WTC11 (cell line): ENCODE data around the gene RHBDD1. TPM values are rescaled to one million over a fixed set of nuclear protein-coding genes. Genes with fewer than 3 reads are reported as not detected.

Source experiments
- ATAC-seq: fragments of 200-7000 bp; cut with Tn5 transposase; 2 replicates; pipeline ENCODE4 v1.10.0; 2021; ENCODE audit warnings: mild to moderate bottlenecking, moderate library complexity
- CTCF ChIA-PET: fragments of 300-600 bp; sonication (Branson Sonifier 250); formaldehyde crosslinking; loops from one replicate; lab custom pipeline; 2021; ENCODE audit warnings: antibody characterized with exemption; lab: Charles Lee
- POLR2A ChIA-PET: fragments of 350-600 bp; sonication (Branson Sonifier 250); formaldehyde crosslinking; loops from one replicate; lab custom pipeline; 2021; ENCODE audit warnings: antibody characterized with exemption; lab: Charles Lee
- DNase-seq: peaks from one replicate; pipeline ENCODE4 v3.0.0; 2021; ENCODE audit warnings: low spot score
- H3K27ac Mint-ChIP-seq: 2 replicates; pipeline ENCODE4 v1.8.0; 2021; ENCODE audit warnings: mixed read lengths
- H3K27me3 Mint-ChIP-seq: 2 replicates; pipeline ENCODE4 v1.8.0; 2021; ENCODE audit warnings: low read depth, mild to moderate bottlenecking, moderate library complexity, mixed read lengths
- H3K36me3 Mint-ChIP-seq: 2 replicates; pipeline ENCODE4 v1.8.0; 2021; ENCODE audit warnings: mixed read lengths
- H3K4me1 Mint-ChIP-seq: 2 replicates; pipeline ENCODE4 v1.8.0; 2022; ENCODE audit warnings: mixed read lengths
- H3K4me3 Mint-ChIP-seq: 2 replicates; pipeline ENCODE4 v1.8.0; 2021; ENCODE audit warnings: mild to moderate bottlenecking, moderate library complexity, mixed read lengths
- H3K9me3 Mint-ChIP-seq: 2 replicates; pipeline ENCODE4 v1.8.0; 2021; ENCODE audit warnings: mixed read lengths
- ATF2 ChIP-seq: sonication (generic); formaldehyde crosslinking; IDR thresholded peaks from 2 replicates; pipeline ENCODE4 v1.8.1; 2022; ENCODE audit warnings: low read depth, missing genetic modification reagents, borderline replicate concordance
- CBFB ChIP-seq: sonication (generic); formaldehyde crosslinking; IDR thresholded peaks from 2 replicates; pipeline ENCODE4 v1.8.1; 2022; ENCODE audit warnings: mild to moderate bottlenecking, low read depth, missing genetic modification reagents
- CREB1 ChIP-seq: sonication (generic); formaldehyde crosslinking; IDR thresholded peaks from 2 replicates; pipeline ENCODE4 v1.8.0; 2023; ENCODE audit warnings: mild to moderate bottlenecking, missing genetic modification reagents
- ETV6 ChIP-seq: sonication (generic); formaldehyde crosslinking; IDR thresholded peaks from 2 replicates; pipeline ENCODE4 v1.8.1; 2022; ENCODE audit warnings: mild to moderate bottlenecking, missing genetic modification reagents
- FOXP1 ChIP-seq: sonication (generic); formaldehyde crosslinking; IDR thresholded peaks from 2 replicates; pipeline ENCODE4 v1.8.0; 2022; ENCODE audit warnings: missing genetic modification reagents, mild to moderate bottlenecking, moderate library complexity, borderline replicate concordance
- JUN ChIP-seq: sonication (generic); formaldehyde crosslinking; IDR thresholded peaks from 2 replicates; pipeline ENCODE4 v1.8.0; 2023; ENCODE audit warnings: mild to moderate bottlenecking, missing genetic modification reagents
- MYBL2 ChIP-seq: sonication (generic); formaldehyde crosslinking; IDR thresholded peaks from 2 replicates; pipeline ENCODE4 v1.8.1; 2023; ENCODE audit warnings: mild to moderate bottlenecking, moderate library complexity, missing genetic modification reagents
- NR3C1 ChIP-seq: sonication (generic); formaldehyde crosslinking; conservative IDR thresholded peaks from 2 replicates; pipeline ENCODE4 v1.8.1; 2023; ENCODE audit warnings: low read depth, mild to moderate bottlenecking, missing genetic modification reagents
- SOX15 ChIP-seq: fragments of 250-450 bp; sonication (Bioruptor Pico); IDR thresholded peaks from 2 replicates; pipeline ENCODE4 v1.9.0; 2021; ENCODE audit warnings: mild to moderate bottlenecking
- ZNF232 ChIP-seq: sonication (generic); formaldehyde crosslinking; IDR thresholded peaks from 2 replicates; pipeline ENCODE4 v1.8.0; 2022; ENCODE audit warnings: mild to moderate bottlenecking, missing genetic modification reagents
- ZNF317 ChIP-seq: sonication (generic); formaldehyde crosslinking; IDR thresholded peaks from 2 replicates; pipeline ENCODE4 v1.8.1; 2023; ENCODE audit warnings: low read depth, mild to moderate bottlenecking, moderate library complexity, missing genetic modification reagents, borderline replicate concordance
- total RNA-seq: library from RNA; stranded (reverse); gene quantifications from 3 replicates; pipeline ENCODE4 v1.2.3, GENCODE V29; 2021
- TF ChIP-seq, protein P1 (sequence below): sonication (generic); formaldehyde crosslinking; IDR thresholded peaks from 2 replicates; pipeline ENCODE4 v1.8.0; 2022; ENCODE audit warnings: missing genetic modification reagents
- TF ChIP-seq, protein P2 (sequence below): sonication (generic); formaldehyde crosslinking; IDR thresholded peaks from 2 replicates; pipeline ENCODE4 v1.8.0; 2022; ENCODE audit warnings: mild to moderate bottlenecking, missing genetic modification reagents
- TF ChIP-seq, protein P3 (sequence below): fragments of 250-450 bp; sonication (Bioruptor Pico); IDR thresholded peaks from 2 replicates; pipeline ENCODE4 v1.8.0; 2021; ENCODE audit warnings: mild to moderate bottlenecking
- TF ChIP-seq, protein P4 (sequence below): fragments of 250-450 bp; sonication (Bioruptor Pico); IDR thresholded peaks from 2 replicates; pipeline ENCODE4 v1.9.0; 2021; ENCODE audit warnings: mild to moderate bottlenecking

Gene RHBDD1
- total RNA-seq, 1 experiment from 2014 or later: 25.7 TPM

DNA sequence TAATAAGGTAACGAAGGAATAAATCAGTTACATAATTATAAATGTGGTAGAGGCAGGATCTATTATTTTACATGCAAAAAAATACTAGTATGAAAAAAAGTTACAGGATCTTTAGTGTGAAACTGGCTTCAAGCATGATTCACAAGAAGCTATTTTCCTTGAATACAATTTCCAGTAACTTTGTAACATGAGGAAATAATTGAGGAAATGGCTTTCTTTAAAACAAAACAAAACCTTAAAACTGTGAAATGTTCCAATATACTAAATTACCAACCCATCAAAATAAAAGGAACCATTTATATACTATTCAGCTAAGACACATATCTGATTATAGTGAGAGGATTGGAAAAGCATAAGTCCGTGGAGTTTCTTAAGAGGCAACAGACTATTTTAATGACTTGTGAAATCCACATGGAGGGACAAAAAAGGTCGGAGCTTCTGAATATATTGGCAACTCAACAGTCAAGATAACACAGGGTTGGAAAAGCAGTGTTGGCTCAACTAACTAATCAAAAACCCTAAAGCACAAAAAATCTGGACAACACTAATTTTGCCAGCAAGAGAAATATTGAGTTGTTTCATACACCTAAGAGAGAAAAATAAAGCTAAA is 46.9 kb upstream of the RHBDD1 start:
- ATAC-seq: no peak
- H3K4me1 Mint-ChIP-seq: peaks cover 43% of the 10 kb centered on the region
- H3K9me3 Mint-ChIP-seq: peaks cover 7% of the 10 kb centered on the region
- H3K4me3 Mint-ChIP-seq: peak overlapping the region; percentile 24; the same call in 1 of the 2 replicates
- H3K27me3 Mint-ChIP-seq: no peaks in the 10 kb centered on the region
- no peak for TF ChIP-seq ATF2 (CRISPR knock-in tag)
- H3K36me3 Mint-ChIP-seq: peaks cover 23% of the 10 kb centered on the region
- no peak overlapping the region for H3K27ac Mint-ChIP-seq
- ChIA-PET POLR2A (no interaction called here), CTCF (interaction anchor here (1.0 kb wide), 1 partner anchor 10 kb away, joined by 3 read pairs; no protein-coding TSS in a partner anchor)
- DNase-seq: no peak

GRCh38 chr2:226790011-226790410 is 45.8 kb upstream of the RHBDD1 start:
- TF ChIP-seq, protein P1, sequence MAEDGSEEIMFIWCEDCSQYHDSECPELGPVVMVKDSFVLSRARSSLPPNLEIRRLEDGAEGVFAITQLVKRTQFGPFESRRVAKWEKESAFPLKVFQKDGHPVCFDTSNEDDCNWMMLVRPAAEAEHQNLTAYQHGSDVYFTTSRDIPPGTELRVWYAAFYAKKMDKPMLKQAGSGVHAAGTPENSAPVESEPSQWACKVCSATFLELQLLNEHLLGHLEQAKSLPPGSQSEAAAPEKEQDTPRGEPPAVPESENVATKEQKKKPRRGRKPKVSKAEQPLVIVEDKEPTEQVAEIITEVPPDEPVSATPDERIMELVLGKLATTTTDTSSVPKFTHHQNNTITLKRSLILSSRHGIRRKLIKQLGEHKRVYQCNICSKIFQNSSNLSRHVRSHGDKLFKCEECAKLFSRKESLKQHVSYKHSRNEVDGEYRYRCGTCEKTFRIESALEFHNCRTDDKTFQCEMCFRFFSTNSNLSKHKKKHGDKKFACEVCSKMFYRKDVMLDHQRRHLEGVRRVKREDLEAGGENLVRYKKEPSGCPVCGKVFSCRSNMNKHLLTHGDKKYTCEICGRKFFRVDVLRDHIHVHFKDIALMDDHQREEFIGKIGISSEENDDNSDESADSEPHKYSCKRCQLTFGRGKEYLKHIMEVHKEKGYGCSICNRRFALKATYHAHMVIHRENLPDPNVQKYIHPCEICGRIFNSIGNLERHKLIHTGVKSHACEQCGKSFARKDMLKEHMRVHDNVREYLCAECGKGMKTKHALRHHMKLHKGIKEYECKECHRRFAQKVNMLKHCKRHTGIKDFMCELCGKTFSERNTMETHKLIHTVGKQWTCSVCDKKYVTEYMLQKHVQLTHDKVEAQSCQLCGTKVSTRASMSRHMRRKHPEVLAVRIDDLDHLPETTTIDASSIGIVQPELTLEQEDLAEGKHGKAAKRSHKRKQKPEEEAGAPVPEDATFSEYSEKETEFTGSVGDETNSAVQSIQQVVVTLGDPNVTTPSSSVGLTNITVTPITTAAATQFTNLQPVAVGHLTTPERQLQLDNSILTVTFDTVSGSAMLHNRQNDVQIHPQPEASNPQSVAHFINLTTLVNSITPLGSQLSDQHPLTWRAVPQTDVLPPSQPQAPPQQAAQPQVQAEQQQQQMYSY (CRISPR knock-in tag): no peak
- TF ChIP-seq CREB1 (CRISPR knock-in tag) (no peak), MYBL2 (CRISPR knock-in tag) (no peak), FOXP1 (CRISPR knock-in tag) (no peak), NR3C1 (CRISPR knock-in tag) (no peak), ZNF232 (CRISPR knock-in tag) (no peak), SOX15 (CRISPR knock-in tag) (no peak), JUN (CRISPR knock-in tag) (no peak), CBFB (CRISPR knock-in tag) (no peak), ETV6 (CRISPR knock-in tag) (no peak), ZNF317 (CRISPR knock-in tag) (no peak)
- TF ChIP-seq, protein P2, sequence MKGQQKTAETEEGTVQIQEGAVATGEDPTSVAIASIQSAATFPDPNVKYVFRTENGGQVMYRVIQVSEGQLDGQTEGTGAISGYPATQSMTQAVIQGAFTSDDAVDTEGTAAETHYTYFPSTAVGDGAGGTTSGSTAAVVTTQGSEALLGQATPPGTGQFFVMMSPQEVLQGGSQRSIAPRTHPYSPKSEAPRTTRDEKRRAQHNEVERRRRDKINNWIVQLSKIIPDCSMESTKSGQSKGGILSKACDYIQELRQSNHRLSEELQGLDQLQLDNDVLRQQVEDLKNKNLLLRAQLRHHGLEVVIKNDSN: no peak
- TF ChIP-seq, protein P3, sequence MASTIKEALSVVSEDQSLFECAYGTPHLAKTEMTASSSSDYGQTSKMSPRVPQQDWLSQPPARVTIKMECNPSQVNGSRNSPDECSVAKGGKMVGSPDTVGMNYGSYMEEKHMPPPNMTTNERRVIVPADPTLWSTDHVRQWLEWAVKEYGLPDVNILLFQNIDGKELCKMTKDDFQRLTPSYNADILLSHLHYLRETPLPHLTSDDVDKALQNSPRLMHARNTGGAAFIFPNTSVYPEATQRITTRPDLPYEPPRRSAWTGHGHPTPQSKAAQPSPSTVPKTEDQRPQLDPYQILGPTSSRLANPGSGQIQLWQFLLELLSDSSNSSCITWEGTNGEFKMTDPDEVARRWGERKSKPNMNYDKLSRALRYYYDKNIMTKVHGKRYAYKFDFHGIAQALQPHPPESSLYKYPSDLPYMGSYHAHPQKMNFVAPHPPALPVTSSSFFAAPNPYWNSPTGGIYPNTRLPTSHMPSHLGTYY (CRISPR knock-in tag): no peak
- TF ChIP-seq, protein P4, sequence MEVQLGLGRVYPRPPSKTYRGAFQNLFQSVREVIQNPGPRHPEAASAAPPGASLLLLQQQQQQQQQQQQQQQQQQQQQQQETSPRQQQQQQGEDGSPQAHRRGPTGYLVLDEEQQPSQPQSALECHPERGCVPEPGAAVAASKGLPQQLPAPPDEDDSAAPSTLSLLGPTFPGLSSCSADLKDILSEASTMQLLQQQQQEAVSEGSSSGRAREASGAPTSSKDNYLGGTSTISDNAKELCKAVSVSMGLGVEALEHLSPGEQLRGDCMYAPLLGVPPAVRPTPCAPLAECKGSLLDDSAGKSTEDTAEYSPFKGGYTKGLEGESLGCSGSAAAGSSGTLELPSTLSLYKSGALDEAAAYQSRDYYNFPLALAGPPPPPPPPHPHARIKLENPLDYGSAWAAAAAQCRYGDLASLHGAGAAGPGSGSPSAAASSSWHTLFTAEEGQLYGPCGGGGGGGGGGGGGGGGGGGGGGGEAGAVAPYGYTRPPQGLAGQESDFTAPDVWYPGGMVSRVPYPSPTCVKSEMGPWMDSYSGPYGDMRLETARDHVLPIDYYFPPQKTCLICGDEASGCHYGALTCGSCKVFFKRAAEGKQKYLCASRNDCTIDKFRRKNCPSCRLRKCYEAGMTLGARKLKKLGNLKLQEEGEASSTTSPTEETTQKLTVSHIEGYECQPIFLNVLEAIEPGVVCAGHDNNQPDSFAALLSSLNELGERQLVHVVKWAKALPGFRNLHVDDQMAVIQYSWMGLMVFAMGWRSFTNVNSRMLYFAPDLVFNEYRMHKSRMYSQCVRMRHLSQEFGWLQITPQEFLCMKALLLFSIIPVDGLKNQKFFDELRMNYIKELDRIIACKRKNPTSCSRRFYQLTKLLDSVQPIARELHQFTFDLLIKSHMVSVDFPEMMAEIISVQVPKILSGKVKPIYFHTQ (CRISPR knock-in tag): no peak
- Mint-ChIP-seq H3K27me3 (no peaks in the 10 kb centered on the region), H3K4me3 (peak overlapping the region; percentile 36; the same call in 1 of the 2 replicates), H3K4me1 (peaks cover 52% of the 10 kb centered on the region), H3K27ac (no peak overlapping the region), H3K36me3 (peaks cover 17% of the 10 kb centered on the region), H3K9me3 (peaks cover 7% of the 10 kb centered on the region)
- ChIA-PET POLR2A (interaction anchor here (1.6 kb wide), 1 partner anchor 9 kb away, joined by 7 read pairs; the partner anchor contains the start of gene IRS1), CTCF (no interaction called here)
- no peak for ATAC-seq
- no peak for DNase-seq
